ENCODE measurements around the gene SDHD.

DNA sequence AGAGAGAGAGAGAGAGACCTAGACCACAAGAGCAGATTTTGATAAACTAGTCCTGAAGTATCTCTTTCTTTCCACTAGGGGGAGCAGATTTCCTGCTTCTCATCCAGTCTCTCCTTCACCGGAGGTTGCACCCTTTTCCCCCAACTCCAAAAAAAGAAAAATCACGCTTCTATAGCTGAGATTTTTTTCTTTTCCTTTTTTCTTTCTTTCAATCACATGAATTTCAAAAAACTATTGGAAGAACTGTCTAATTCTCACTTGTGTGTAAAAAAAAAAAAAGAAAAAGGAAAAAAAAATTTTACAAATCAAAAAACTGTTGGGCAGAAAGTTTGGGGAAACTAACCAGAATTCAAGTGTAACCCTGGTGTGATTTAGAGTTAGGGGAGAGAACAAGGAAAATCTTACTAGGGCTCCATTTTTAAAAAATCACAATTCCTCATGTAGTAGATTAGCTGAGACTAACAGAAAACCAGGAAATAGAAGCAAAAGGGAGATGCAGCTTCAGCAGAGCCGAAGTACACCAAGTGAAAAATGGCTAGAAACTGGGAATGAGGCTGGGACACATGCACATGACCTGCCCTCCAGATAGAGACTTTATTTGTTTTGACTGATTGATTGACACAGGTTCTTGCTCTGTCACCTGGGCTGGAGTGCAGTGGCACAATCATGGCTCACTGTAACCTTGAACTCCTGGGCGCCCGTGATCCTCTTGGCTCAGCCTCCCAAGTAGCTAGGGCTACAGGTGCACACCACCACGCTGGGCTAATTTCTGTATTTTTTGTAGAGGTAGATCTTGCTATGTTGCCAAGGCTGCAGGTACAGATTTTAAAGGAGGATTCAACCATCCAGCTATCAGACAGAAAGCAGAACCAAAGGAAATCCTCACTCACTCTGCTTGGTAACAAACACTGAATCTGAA, 27.1 kb downstream of the SDHD start:
- no peak for TF ChIP-seq POLR2A (IDR thresholded peaks at IDR 0.05)
- TF ChIP-seq, protein P1, sequence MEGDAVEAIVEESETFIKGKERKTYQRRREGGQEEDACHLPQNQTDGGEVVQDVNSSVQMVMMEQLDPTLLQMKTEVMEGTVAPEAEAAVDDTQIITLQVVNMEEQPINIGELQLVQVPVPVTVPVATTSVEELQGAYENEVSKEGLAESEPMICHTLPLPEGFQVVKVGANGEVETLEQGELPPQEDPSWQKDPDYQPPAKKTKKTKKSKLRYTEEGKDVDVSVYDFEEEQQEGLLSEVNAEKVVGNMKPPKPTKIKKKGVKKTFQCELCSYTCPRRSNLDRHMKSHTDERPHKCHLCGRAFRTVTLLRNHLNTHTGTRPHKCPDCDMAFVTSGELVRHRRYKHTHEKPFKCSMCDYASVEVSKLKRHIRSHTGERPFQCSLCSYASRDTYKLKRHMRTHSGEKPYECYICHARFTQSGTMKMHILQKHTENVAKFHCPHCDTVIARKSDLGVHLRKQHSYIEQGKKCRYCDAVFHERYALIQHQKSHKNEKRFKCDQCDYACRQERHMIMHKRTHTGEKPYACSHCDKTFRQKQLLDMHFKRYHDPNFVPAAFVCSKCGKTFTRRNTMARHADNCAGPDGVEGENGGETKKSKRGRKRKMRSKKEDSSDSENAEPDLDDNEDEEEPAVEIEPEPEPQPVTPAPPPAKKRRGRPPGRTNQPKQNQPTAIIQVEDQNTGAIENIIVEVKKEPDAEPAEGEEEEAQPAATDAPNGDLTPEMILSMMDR (IDR thresholded peaks at IDR 0.05 in 4 of 5, conservative IDR thresholded peaks at IDR 0.05 in 1 of 5) = peak; percentile 39 to 75 (median 55)
